GM21825 (cell line): ENCODE measurements around the gene R3HDM2.
A peak's percentile ranks its signal among the peaks of the same experiment; 100 is the strongest.

Source experiments
- ATAC-seq: cut with Tn5 transposase; IDR thresholded peaks from one replicate; pipeline ENCODE4 v1.9.1; 2021; ENCODE audit warnings: mild to moderate bottlenecking, moderate library complexity; ENCODE audit not compliant: unreplicated experiment

Gene R3HDM2

DNA sequence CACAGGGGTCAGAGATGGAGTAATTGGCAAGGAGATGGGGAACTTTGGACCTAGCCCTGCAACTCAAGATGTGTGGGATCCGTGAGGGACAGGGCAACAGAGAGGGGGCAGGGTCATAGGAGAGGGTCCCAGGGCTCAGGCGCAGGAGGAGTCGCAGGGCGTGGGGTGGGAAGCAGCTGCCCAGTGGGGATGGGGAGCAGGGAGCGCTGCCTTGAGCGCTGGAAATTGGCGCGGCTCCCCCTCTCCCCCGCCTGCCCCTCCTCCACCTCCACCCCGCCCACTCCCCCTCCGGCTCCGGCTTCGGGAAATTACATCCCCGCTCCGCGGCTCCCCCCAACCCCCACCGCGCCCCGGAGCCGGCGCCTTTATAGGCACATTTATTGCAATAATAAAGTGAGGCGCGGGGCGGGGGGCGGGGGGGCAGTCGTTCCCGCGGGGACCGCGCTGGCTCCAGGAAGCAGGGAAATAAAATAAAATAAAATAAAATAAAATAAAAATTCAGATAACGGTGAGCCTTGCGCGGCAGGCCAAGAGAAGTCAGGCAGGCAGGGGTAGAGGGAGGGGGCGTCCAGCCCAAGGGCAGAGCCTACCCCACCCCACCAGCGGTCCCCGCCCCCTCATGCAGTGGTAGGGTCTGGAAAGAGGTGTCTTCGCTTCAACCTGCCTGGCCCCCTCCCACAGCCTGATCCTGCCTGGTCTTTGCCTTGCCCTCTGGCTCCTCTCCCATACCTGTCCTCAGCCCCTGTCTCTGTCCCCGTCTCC is 210.7 kb downstream of the R3HDM2 start:
- no peak for ATAC-seq

DNA sequence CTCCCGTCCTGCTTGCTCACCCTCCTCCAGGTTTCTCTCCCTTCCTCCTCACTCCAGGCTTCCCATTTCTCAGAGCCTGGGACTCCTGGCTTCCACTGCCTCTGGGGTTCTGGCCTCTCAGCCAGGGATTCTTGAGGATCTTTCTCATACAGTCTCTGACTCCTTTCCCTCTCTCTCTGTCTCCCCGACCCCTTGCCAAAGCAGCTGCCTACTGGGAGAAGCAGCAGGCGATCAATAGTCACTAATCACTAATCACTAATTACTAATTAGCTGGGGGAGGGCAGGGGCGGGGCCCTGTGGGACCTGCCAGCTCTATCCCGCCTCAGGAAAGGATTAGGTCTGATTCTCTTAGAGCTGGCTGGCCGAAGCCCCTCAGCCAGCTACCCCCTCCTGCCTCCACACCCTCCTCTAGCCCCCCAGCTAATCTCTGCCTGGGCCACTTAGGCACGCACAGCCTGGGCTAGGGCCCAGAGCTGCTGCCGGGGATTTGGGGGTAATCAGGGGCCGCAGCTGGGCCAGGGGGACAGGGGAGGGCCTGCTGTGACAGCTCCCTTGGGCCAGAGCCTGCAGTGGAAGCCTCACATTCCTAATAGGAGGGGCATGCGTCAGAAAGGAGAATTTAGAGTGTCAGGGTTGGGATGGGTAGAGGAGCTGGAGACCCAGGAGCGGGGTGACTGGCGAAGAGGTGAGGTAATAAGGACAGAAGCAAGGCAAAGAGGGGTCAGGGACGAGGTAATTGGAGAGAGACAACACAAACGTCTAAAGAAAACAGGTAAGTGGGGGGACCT is 211.4 kb downstream of the R3HDM2 start:
- ATAC-seq: no peak

GRCh38 chr12:57218030-57218853 is 212.6 kb downstream of the R3HDM2 start:
- no peak for ATAC-seq

- no peak for ATAC-seq
Measured at GRCh38 chr12:57216921-57217879, 213.6 kb downstream of the R3HDM2 start.

- ATAC-seq: no peak
Measured at GRCh38 chr12:57216014-57216911, 214.6 kb downstream of the R3HDM2 start, which contains the start of gene NXPH4. TSS of gene NXPH4 (plus strand) at chr12:57216794. CDS start at chr12:57216970, 176 bp downstream.

DNA sequence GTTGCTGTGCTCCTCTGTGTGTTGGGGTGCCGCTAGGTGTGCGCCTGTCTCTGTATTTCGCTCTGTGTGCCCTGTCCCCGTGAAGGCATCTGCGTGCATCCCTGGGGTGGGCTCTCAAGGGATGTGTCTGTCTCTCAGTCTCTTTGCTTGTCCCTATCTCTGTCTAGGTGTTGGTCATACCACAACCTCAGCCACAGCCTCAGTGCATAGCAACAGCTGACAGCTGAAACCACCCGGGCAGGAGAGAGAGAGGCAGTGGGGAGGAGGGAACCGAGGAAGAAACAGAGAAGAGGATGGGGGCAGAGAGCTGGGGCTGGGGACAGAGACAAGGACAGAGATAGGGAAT is 215.2 kb downstream of the R3HDM2 start:
- ATAC-seq: no peak

DNA sequence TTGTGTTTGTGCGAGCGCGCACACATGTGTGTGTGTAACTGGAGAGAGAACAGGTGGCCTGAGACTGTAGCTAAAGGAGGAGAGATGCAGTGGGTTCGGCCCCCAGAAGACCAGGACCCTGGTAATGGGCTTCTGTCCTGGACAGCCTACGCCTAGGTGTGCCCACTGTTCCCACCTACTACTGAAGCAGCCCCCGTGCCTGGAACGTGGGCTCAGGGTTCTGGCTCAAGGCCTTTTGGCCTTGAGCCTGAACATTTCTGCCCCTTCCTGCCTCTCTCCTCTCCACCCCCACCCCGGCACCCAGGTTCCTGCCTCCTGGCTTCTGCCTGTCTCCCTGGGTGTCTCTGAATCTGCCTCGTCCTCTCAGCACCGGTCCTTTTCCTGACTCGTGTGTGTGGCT is 215.8 kb downstream of the R3HDM2 start:
- no peak for ATAC-seq

DNA sequence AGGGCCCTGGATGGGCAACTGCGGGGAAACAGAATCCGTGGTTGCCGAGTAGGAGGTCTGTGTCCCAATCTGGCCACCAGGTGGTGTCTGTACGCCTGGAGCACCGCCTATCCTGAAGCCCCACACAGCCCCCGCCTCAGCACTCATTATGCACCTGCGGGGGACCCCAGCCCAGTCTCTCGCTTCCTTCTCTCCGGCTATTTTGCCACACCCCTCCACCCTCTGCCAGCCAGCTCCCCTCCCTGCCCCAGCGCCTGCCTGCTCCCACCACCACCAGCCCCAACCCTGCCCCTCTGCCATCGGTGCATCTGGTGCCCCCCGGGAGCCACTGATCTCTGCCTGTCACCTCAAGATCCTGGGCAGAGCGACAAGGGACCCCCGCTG is 216.5 kb downstream of the R3HDM2 start:
- ATAC-seq: no peak

- no peak for ATAC-seq
Measured at GRCh38 chr12:57213763-57214397, 217.0 kb downstream of the R3HDM2 start.

DNA sequence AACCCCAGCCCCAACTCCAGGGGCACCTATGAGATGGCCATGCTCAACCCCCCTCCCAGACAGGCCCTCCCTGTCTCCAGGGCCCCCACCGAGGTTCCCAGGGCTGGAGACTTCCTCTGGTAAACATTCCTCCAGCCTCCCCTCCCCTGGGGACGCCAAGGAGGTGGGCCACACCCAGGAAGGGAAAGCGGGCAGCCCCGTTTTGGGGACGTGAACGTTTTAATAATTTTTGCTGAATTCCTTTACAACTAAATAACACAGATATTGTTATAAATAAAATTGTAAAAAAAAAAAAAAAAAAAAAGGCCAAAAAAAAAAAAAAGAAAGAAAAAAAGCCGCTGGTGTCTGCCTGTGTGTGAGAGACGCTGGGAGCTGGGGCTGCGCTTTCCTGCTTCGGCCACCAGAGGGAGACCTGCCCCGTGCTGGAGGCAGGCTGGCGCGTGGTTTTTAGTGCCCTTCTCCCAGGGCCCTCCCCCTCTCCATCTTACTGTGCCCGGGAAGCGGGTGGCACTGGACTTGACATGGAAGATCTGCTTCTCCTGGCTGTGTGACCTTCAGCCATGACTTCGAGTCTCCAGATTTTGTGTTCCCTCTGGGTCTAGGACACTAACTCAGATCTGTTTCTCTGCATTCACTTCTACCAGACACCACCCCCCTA is 217.7 kb downstream of the R3HDM2 start:
- peak; percentile 42 for ATAC-seq

DNA sequence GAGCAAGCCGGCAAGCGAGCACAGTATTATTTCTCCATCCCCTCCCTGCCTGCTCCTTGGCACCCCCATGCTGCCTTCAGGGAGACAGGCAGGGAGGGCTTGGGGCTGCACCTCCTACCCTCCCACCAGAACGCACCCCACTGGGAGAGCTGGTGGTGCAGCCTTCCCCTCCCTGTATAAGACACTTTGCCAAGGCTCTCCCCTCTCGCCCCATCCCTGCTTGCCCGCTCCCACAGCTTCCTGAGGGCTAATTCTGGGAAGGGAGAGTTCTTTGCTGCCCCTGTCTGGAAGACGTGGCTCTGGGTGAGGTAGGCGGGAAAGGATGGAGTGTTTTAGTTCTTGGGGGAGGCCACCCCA is 218.2 kb downstream of the R3HDM2 start:
- ATAC-seq: no peak

DNA sequence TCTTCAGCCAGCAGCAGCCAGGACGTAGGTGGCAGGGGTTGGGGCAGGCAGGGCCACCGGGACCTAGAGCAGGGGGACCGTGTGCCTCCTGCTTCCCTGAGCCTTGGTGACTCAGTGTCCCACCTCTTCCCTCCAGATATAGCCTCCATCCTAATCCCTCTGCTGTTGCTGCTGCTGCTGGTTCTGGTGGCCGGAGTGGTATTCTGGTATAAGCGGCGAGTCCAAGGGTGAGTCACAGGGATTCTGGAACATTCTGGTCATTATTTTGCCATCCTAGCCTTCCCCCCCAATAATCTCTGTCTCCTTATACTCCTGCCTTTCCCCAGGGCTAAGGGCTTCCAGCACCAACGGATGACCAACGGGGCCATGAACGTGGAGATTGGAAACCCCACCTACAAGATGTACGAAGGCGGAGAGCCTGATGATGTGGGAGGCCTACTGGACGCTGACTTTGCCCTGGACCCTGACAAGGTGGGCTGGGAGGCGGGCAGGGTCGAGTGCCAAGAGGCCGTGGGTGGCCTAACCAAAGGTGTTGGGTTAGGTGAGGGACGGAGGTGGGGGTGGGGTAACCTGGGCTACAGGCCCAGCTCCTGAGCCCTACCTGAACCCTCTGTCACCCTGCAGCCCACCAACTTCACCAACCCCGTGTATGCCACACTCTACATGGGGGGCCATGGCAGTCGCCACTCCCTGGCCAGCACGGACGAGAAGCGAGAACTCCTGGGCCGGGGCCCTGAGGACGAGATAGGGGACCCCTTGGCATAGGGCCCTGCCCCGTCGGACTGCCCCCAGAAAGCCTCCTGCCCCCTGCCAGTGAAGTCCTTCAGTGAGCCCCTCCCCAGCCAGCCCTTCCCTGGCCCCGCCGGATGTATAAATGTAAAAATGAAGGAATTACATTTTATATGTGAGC is 218.8 kb downstream of the R3HDM2 start:
- no peak for ATAC-seq

DNA sequence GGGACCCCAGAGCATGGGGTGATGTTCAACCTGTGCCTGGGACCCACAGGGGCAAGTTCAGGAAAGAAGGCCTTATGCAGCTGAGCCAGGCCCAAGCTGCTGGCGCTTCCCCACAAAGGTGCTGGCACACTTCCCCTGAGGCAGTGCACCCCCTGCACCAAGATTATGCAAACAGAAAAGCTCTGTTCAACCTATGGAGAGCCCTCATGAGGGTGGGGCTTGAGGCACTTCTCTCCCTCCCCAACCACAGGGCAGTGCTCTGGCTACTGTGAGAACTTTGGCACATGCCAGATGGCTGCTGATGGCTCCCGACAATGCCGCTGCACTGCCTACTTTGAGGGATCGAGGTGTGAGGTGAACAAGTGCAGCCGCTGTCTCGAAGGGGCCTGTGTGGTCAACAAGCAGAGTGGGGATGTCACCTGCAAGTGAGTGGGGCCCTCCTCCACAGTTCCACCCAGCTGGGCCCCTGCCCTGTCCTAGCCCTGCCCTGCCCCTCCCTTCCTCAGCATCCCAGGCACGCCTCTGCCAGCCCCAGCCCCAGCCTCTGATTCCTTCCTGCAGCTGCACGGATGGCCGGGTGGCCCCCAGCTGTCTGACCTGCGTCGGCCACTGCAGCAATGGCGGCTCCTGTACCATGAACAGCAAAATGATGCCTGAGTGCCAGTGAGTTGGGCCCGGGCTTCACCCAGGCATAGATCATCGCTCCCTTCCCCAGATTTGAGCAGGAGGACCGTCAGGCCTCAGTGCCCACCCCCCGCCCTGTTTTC is 219.7 kb downstream of the R3HDM2 start:
- ATAC-seq: no peak

GRCh38 chr12:57210461-57210860 is 220.4 kb downstream of the R3HDM2 start:
- no peak for ATAC-seq

DNA sequence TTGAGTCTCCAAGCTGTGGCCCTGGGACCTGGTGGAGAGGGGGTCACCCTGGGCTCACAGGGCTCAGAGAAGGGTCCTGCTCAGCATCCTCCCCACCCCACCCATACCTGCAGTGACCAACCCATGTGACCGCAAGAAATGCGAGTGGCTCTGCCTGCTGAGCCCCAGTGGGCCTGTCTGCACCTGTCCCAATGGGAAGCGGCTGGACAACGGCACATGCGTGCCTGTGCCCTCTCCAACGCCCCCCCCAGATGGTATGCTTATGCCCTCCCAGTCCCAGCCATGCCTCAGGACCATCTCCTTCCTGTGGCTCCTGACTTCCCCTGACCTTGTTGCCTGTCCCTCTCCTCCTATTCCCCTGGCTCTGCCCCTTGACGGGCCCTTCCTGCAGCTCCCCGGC is 220.9 kb downstream of the R3HDM2 start:
- no peak for ATAC-seq

DNA sequence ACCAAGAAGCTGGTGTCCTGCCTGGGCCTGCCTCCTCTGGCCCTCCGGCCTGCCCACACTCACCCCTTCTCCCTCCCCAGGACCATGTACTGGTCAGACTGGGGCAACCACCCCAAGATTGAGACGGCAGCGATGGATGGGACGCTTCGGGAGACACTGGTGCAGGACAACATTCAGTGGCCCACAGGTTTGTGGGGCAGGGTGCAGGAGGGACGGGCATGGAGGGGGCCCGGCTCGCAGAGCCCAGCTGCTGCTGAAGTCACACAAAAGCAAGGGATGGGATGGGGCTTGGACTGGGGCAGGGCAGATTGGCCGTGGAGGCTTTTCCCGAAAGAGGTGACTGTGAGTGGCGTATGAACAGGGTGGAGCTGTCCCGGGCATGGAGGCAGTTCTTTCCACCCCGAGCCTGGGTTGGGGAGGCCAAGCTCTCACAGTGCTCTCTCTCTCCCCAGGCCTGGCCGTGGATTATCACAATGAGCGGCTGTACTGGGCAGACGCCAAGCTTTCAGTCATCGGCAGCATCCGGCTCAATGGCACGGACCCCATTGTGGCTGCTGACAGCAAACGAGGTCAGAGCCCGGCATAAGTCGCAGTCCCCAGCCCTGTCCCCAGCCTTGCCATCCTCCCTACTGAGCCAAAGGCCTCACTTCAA is 222.1 kb downstream of the R3HDM2 start:
- ATAC-seq: no peak
